ENCODE measurements around the gene RHNO1. TPM values are rescaled to one million over a fixed set of nuclear protein-coding genes. Genes with fewer than 3 reads are reported as not detected.

The RHNO1 gene
- total RNA-seq, 1 experiment from 2014 or later, result 60.9 TPM

GRCh38 chr12:2900642-2901041 lies 23.6 kb downstream of the RHNO1 start:
- DNase-seq (ENCODE audit: unreplicated experiment), result no peak
- no peaks in the 10 kb centered on the region for H3K27me3 Mint-ChIP-seq (ENCODE audit: insufficient read depth, unreplicated experiment)
- no peak overlapping the region for H3K27ac Mint-ChIP-seq (ENCODE audit: low read depth, unreplicated experiment)
- H3K36me3 Mint-ChIP-seq (ENCODE audit: insufficient read depth, unreplicated experiment), result peaks cover 9% of the 10 kb centered on the region
- BruUV-seq (replicated peaks), result no TSS peak
- ChIA-PET CTCF (interaction anchor here (0.8 to 1.0 kb wide), 3 partner anchors 16 to 141 kb away, joined by 3 to 5 read pairs (median 3); no protein-coding TSS in a partner anchor), POLR2A (no interaction called here)
- TF ChIP-seq CTCF (IDR thresholded peaks at IDR 0.05; ENCODE audit: unreplicated experiment), result no peak
- intact Hi-C loops (cut with micrococcal nuclease), result no loop called here
- H3K4me1 Mint-ChIP-seq (ENCODE audit: insufficient read depth, unreplicated experiment), result no peaks in the 10 kb centered on the region
- no peaks in the 10 kb centered on the region for H3K9me3 Mint-ChIP-seq (ENCODE audit: unreplicated experiment)
- no peak overlapping the region for H3K4me3 Mint-ChIP-seq (ENCODE audit: unreplicated experiment)

GRCh38 chr12:2902272-2902880 lies 25.4 kb downstream of the RHNO1 start:
- Mint-ChIP-seq H3K36me3 (ENCODE audit: insufficient read depth, unreplicated experiment) (peaks cover 19% of the 10 kb centered on the region), H3K4me3 (ENCODE audit: unreplicated experiment) (no peak overlapping the region), H3K4me1 (ENCODE audit: insufficient read depth, unreplicated experiment) (no peaks in the 10 kb centered on the region), H3K27me3 (ENCODE audit: insufficient read depth, unreplicated experiment) (no peaks in the 10 kb centered on the region), H3K9me3 (ENCODE audit: unreplicated experiment) (no peaks in the 10 kb centered on the region), H3K27ac (ENCODE audit: low read depth, unreplicated experiment) (no peak overlapping the region)
- POLR2A ChIA-PET, result interaction anchor here (0.6 to 0.7 kb wide), 2 partner anchors 25 to 139 kb away, joined by 3 read pairs; partner anchors contain the start of genes FOXM1 and RHNO1
- CTCF ChIA-PET, result no interaction called here
- TF ChIP-seq CTCF (IDR thresholded peaks at IDR 0.05; ENCODE audit: unreplicated experiment), result no peak
- BruUV-seq (replicated peaks), result no TSS peak
- no peak for DNase-seq (ENCODE audit: unreplicated experiment)
- intact Hi-C loops (cut with micrococcal nuclease), result no loop called here

- no peaks in the 10 kb centered on the region for H3K4me1 Mint-ChIP-seq (ENCODE audit: insufficient read depth, unreplicated experiment)
- H3K36me3 Mint-ChIP-seq (ENCODE audit: insufficient read depth, unreplicated experiment), result peaks cover 17% of the 10 kb centered on the region
- H3K4me3 Mint-ChIP-seq (ENCODE audit: unreplicated experiment), result no peak overlapping the region
- no TSS peak for BruUV-seq (replicated peaks)
- intact Hi-C loops (cut with micrococcal nuclease), result no loop called here
- H3K27me3 Mint-ChIP-seq (ENCODE audit: insufficient read depth, unreplicated experiment), result no peaks in the 10 kb centered on the region
- ChIA-PET CTCF (interaction anchor here (0.9 kb wide), 1 partner anchor 9 kb away, joined by 4 read pairs; no protein-coding TSS in a partner anchor), POLR2A (no interaction called here)
- no peak for DNase-seq (ENCODE audit: unreplicated experiment)
- TF ChIP-seq CTCF (IDR thresholded peaks at IDR 0.05; ENCODE audit: unreplicated experiment), result no peak
- H3K9me3 Mint-ChIP-seq (ENCODE audit: unreplicated experiment), result no peaks in the 10 kb centered on the region
- no peak overlapping the region for H3K27ac Mint-ChIP-seq (ENCODE audit: low read depth, unreplicated experiment)
These were observed 27.2 kb downstream of the RHNO1 start for GRCh38 chr12:2904260-2904659.

- Mint-ChIP-seq H3K27ac (ENCODE audit: low read depth, unreplicated experiment) (no peak overlapping the region), H3K36me3 (ENCODE audit: insufficient read depth, unreplicated experiment) (peaks cover 61% of the 10 kb centered on the region), H3K9me3 (ENCODE audit: unreplicated experiment) (no peaks in the 10 kb centered on the region), H3K4me1 (ENCODE audit: insufficient read depth, unreplicated experiment) (no peaks in the 10 kb centered on the region), H3K27me3 (ENCODE audit: insufficient read depth, unreplicated experiment) (no peaks in the 10 kb centered on the region), H3K4me3 (ENCODE audit: unreplicated experiment) (no peak overlapping the region)
- TF ChIP-seq CTCF (IDR thresholded peaks at IDR 0.05; ENCODE audit: unreplicated experiment), result no peak
- intact Hi-C loops (cut with micrococcal nuclease), result no loop called here
- BruUV-seq (replicated peaks), result no TSS peak
- ChIA-PET CTCF (interaction anchor here (0.5 to 1.5 kb wide), 4 partner anchors 10 to 59 kb away, joined by 3 to 5 read pairs (median 3); no protein-coding TSS in a partner anchor), POLR2A (interaction anchor here (0.7 kb wide), 1 partner anchor 15 kb away, joined by 3 read pairs; no protein-coding TSS in a partner anchor)
- DNase-seq (ENCODE audit: unreplicated experiment), result no peak
These were observed 35.2 kb downstream of the RHNO1 start for GRCh38 chr12:2912216-2912575.

Measured in MCF 10A (cell line).